Neural progenitor cell (in vitro differentiated cells): ENCODE results near the gene PLOD1.

Experiments
- CTCF ChIP-seq: fragments of 200-600 bp; sonication (generic); IDR thresholded peaks from 2 replicates; pipeline ENCODE4 v1.5.1; 2017; ENCODE audit warnings: antibody characterized with exemption, mild to moderate bottlenecking
- EZH2 ChIP-seq: fragments of 200-600 bp; sonication (generic); IDR thresholded peaks from 2 replicates; pipeline ENCODE4 v1.6.1; 2017; ENCODE audit warnings: antibody characterized with exemption, mild to moderate bottlenecking, moderate library complexity
- EZH2phosphoT487 ChIP-seq: fragments of 200-600 bp; sonication (generic); IDR thresholded peaks from 2 replicates; pipeline ENCODE4 v1.6.1; 2017; ENCODE audit warnings: antibody characterized with exemption

GRCh38 chr1:11951901-11952300 is 17.4 kb downstream of the PLOD1 start:
- TF ChIP-seq CTCF (no peak), EZH2 (no peak), EZH2phosphoT487 (no peak)
